NCI-H1930 (cell line): Measurements from ENCODE around the gene SH3RF3.

Experiments
- DNase-seq, 2 experiments: peaks; one replicate each; lab custom pipeline; 2025; lab: John Stamatoyannopoulos, UW

The SH3RF3 gene

GRCh38 chr2:109507217-109507616 lies 378.2 kb downstream of the SH3RF3 start:
- DNase-seq, result no peak

DNA sequence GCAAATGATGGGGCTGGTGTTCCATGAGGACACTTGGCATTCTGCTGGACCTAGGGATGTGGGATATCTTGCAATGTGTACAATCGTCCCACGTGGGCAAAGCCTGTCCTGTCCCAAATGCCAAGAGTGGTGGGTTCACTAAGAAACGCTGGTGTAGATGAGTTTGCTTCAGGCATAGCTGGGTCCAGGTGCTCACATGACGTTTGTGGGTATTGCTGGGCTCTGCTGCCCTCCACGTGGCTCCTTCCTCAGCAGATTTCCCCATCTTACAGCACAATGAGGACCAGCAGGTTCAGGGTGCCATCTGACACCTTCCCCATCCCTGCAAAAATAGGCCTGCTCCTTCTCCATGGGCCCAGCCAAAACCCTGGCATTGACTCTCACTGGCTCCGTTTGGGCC lies 378.8 kb downstream of the SH3RF3 start:
- DNase-seq, result no peak

- DNase-seq, result no peak
These were observed 379.6 kb downstream of the SH3RF3 start for GRCh38 chr2:109508556-109508955.

- DNase-seq, result peak; percentile 30 to 58
These were observed 381.4 kb downstream of the SH3RF3 start for GRCh38 chr2:109510136-109511028.

- DNase-seq, result no peak
These were observed 382.2 kb downstream of the SH3RF3 start for GRCh38 chr2:109511168-109511567.

DNA sequence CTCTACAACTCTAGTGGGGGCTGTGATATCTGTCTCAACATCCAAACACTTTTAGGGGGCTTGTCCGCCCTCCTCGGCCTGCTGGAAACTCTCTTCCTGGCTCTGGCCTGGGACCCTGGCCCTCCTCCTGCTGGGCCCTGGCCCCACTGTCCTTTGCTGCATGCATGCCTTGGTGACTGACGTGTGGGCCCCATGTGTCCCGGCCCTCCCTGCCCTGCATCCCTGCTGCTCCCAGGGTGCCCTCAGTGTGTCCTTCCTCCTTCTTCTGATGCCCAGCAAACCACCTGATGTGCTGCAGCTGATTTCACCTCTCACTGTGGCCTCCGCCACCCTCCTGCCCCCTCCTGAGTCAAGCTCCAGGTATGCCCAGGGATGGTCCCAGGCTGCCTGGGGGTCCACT lies 383.1 kb downstream of the SH3RF3 start:
- no peak for DNase-seq

- no peak for DNase-seq
These were observed 384.2 kb downstream of the SH3RF3 start for GRCh38 chr2:109513230-109513629.

DNA sequence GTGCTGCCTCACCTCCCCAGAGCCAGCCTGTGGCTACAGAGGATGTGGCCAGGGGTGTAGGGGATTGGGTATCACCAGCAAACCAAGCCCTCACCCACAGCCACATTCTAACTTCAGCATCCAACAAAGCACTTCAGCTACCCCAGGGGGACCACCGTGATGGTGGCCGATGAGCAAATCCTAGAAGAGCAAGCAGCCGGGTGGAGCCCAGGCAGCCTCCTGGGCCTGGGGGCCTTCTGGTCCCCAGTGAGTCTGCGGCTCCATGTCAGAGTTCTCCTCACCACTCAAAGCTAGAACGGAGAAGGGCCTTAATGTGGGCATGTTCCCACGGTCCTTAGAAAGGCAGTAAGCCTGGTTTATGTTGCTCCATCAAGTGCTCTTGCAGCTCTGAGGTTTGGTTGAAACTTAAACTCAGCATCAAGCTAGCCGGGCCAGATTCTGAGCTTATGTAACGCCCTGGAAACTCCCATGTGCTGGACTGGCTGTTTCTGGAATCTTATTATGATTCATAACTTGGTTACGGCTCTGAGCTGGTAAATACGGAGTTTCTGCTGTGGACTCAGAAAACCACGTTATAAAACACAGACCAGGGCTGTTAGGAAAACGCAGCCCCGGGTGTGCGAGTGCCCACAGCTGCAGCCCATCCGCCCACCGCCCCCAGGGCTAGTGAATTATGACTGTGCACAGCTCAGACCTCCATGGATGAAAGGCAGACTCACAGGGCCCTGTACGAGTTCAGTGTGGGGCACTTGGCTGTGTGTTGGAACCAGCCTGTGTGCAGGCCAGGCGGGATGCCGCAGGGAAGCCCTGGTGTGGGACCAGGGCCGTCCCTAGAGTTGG lies 385.0 kb downstream of the SH3RF3 start:
- no peak for DNase-seq

GRCh38 chr2:109514857-109515256 lies 385.9 kb downstream of the SH3RF3 start:
- no peak for DNase-seq

DNA sequence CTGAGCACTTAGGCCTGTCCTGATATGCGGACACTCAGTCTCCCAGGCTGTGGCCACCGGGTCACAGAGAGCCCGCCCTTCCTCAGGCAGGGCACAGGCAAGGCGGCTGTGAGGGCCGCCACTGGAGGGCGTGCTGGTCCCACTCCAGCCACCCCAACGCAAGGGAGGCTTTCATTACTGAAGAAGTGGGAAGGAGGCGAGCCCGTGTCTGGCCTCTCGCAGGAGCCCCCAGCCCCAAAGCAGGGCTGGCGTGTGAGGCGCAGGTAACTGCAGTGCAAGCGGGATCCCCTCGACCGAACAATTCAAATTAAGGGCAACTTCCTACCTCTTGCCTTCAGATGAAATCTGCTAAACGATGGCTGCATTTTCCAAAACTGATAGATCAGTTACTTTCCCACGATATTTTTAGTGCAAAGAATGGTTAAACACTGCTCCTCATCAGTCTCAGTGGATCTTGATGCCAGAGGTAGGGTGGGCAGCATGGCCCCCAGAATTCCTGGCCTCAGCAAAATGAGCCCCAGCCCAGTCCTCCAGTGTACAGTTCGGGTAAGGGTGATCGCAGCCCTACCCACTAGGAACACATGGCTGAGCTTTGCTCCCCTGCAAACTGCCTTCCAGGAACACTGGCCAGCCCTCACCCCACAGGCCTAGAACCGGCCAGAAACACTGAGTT lies 387.6 kb downstream of the SH3RF3 start:
- DNase-seq, result peak; percentile 28 to 37

DNA sequence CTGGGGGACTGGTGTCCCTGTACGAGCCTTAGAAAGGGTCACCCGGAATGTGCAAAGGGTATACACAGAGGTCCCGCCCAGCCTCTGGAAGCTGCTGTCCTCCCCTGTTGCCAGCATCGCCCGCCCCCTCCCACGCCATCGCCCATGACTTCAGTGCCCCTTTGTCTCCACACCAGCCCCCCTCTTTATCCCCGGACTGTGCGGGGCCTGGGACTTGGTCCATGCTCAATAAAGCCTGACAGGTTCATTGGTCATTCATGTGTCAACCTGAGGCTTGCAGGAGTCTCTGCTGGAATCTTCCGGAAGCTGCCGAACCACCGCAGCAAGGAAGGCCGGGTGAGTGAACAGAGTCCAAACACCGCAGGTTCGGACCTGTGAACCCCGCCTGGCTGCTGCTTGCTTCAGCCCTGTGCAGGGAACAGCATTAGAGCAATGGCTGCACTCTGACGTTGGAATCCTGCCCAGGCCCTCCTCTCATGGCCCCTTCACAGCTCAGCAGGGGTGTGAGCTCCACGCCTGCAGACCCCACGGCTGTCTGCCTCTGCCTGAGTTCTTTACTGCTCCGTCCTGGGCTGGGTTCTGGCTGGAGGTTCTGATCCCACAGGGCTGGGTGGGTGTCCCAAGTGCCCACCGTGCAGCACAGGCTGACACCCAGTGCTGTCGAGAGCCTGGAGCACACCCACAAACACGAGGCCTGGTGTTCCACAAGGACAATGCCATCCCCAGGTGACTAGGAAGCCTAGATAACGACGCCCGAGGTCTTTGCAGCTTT lies 388.3 kb downstream of the SH3RF3 start:
- no peak for DNase-seq

GRCh38 chr2:109519513-109519912 lies 390.5 kb downstream of the SH3RF3 start:
- no peak for DNase-seq

DNA sequence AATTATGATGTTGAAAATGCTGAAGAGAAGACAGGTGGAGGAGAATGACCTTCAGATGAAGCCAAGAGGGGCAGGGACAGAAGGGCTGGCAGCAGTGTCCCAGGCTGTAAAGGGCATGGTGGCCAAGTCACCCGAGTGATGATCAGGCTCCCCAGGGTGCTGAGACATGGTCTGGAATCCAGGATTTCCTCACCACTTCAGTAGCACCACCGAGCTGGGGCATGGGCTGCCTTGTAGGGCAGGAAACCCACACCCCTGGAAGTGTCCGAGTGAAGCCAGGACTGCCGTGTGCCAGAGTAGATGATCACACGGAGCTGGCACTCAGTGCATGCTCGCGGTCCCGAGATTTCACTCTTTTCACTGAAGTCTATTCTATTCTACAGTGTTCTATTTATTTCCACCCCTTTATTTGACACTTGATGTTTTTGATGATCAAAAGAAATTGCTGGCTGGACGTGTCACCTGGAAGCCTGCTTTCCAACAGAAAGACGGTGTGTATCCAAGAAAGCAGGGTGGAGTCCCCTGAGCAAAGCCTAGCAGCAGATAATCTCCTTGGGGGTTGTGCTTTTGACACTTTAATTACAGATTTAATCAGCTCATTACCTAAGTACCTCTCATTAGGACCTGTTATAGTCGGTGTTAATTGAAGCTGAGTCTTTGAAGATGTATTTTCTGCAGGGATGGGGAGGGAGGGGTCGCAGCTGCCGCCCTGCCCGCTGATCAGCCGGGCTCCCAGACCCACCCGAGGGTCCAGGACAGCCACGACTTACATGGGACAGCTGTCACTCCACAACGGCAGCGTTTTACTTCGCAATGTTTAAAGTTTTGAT lies 392.4 kb downstream of the SH3RF3 start:
- DNase-seq, result no peak

DNA sequence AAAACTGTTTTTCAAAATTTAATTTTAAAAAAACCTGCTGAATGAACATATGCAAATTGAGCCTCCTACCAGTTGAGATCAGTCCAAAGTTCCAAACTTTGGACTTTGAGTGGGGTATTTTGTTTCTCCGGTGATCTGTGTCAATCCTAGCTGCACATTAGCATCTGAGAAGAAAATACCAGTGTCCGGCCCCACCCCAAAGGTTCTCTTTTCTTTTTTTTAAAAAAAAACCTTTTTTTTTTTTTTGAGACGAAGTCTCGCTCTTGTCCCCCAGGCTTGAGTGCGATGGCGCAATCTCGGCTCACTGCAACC lies 393.0 kb downstream of the SH3RF3 start:
- no peak for DNase-seq

DNA sequence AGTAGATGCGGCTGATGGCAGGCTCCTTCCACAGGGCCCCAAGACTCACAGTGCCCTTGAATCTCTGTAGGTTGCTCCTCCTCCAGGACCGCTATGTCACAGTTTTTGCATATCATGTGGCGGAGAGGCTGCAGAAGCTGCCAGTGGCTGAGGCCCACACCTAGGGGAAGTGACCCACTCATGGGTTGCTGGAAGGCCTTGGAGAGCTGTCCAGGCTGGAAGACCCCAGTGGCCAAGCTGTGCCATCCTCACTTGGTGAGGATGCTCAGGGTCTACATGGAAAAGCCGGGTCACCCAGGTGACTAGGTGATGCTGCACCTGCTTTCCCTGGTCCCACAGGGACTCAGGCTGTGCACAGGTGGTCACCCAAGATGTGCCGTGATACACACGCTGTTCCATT lies 394.1 kb downstream of the SH3RF3 start:
- DNase-seq, result no peak

- no peak for DNase-seq
These were observed 394.7 kb downstream of the SH3RF3 start for GRCh38 chr2:109523536-109524361.

DNA sequence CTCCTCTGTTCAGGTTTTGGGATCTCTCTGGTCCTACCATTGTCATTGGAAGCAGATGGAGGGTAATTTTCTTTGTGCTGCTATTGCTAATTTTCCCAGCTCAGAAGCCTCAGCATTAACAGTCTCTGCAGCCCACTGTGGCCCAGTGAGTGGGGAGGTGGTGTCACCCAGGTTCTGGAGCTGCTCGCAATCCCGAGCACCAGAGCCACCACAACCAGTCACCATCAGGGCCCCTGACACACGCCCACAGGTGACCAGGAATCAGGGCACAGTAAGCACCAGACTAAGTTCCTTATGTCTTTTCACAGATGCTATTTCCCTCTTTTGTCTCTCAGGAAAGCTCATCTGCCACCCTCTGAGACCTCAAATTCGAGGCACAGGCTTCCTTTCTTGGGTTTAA lies 396.8 kb downstream of the SH3RF3 start:
- DNase-seq, result no peak

DNA sequence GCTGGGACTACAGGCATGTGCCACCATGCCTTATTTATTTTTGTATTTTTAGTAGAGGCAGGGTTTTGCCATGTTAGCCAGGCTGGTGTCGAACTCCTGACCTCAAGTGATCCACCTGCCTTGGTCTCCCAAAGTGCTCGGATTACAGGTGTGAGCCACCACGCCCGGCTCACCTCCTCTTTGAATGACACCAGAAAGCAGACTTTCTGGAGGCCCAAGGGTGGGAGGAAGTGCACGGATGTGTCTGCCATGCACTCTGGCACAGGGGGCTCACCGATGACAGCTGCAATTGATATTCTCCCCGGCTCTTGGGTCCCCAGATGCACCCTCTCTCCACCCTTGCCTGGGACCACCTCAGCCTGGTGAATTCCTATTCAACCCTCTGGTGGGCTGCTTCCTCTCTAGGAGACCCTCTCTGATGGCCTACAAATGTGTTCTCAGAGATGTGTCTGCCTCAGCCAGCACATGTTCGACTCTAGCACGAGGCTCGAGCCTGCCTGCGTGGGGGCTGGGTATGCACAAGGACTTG lies 397.5 kb downstream of the SH3RF3 start:
- no peak for DNase-seq

DNA sequence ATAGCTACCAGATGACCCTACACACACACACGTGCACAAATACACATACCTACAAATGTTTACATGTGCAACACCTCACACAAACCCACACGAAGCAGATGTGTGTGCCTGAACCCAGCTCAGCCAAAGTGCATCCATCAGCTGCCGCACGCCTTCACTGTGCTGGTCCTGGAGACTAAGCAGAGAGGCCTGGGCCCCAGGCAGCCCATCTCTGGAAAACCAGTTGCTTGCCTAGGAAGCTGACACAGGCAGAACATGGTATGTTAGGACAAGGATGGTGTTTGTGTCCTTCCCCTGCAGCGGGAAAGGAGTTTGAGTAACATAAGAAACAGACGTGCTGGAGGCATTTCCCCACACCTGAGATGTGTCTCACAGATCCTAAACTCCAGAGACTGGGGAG lies 398.1 kb downstream of the SH3RF3 start:
- no peak for DNase-seq
